ENCODE measurements around the gene IPCEF1.

GRCh38 chr6:154280521-154280920, 76.1 kb downstream of the IPCEF1 start:
- no peak for TF ChIP-seq MYC (IDR thresholded peaks at IDR 0.05; ENCODE audit: low read depth, low read length)
- TF ChIP-seq, protein P1, sequence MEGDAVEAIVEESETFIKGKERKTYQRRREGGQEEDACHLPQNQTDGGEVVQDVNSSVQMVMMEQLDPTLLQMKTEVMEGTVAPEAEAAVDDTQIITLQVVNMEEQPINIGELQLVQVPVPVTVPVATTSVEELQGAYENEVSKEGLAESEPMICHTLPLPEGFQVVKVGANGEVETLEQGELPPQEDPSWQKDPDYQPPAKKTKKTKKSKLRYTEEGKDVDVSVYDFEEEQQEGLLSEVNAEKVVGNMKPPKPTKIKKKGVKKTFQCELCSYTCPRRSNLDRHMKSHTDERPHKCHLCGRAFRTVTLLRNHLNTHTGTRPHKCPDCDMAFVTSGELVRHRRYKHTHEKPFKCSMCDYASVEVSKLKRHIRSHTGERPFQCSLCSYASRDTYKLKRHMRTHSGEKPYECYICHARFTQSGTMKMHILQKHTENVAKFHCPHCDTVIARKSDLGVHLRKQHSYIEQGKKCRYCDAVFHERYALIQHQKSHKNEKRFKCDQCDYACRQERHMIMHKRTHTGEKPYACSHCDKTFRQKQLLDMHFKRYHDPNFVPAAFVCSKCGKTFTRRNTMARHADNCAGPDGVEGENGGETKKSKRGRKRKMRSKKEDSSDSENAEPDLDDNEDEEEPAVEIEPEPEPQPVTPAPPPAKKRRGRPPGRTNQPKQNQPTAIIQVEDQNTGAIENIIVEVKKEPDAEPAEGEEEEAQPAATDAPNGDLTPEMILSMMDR (IDR thresholded peaks at IDR 0.05; ENCODE audit: extremely low read depth in 1 of 2, insufficient read depth in 1 of 2, low read depth in 1 of 2, low read length in 2 of 2) = no peak
